Neural cell (in vitro differentiated cells): ENCODE results near the gene ARHGAP24. TPM values are rescaled to one million over a fixed set of nuclear protein-coding genes. Genes with fewer than 3 reads are reported as not detected.

ENCODE experiments used
- H2AFZ ChIP-seq: fragments of 200-600, 300-800 bp; sonication (generic), shearing (Covaris generic); 2 replicates; pipeline ENCODE4 v1.6.0; 2014; ENCODE audit warnings: low read depth, mild to moderate bottlenecking, antibody characterized with exemption, low read length, moderate library complexity
- H3F3A ChIP-seq: fragments of 200-600 bp; shearing (Covaris generic); 2 replicates; pipeline ENCODE4 v1.6.1; 2016; ENCODE audit warnings: mild to moderate bottlenecking, moderate library complexity, mixed read lengths, antibody characterized with exemption, low read length; ENCODE audit not compliant: insufficient read depth, poor library complexity, severe bottlenecking
- H3K27ac ChIP-seq: fragments of 200-600, 300-800 bp; sonication (generic), shearing (Covaris generic); 2 replicates; pipeline ENCODE4 v1.5.1; 2014; ENCODE audit warnings: mild to moderate bottlenecking, low read length, moderate library complexity
- H3K27me3 ChIP-seq: fragments of 300-800, 200-600 bp; sonication (generic), shearing (Covaris generic); 2 replicates; pipeline ENCODE4 v1.6.0; 2014; ENCODE audit warnings: mild to moderate bottlenecking, low read depth, low read length, moderate library complexity; ENCODE audit not compliant: insufficient read depth
- H3K36me3 ChIP-seq: fragments of 300-800, 200-600 bp; sonication (generic), shearing (Covaris generic); 2 replicates; pipeline ENCODE4 v1.5.1; 2014; ENCODE audit warnings: mild to moderate bottlenecking, antibody characterized with exemption, low read length, moderate library complexity; ENCODE audit not compliant: insufficient read depth
- H3K4me2 ChIP-seq: fragments of 300-800, 200-600 bp; sonication (generic), shearing (Covaris generic); 2 replicates; pipeline ENCODE4 v1.6.0; 2014; ENCODE audit warnings: mild to moderate bottlenecking, low read length
- H3K4me3 ChIP-seq: fragments of 300-800, 200-600 bp; sonication (generic), shearing (Covaris generic); 2 replicates; pipeline ENCODE4 v1.5.1; 2014; ENCODE audit warnings: mild to moderate bottlenecking, low read length, moderate library complexity
- H3K79me2 ChIP-seq: fragments of 200-600 bp; shearing (Covaris generic); replicated peaks from 2 replicates; pipeline ENCODE4 v1.6.0; 2014; ENCODE audit warnings: mild to moderate bottlenecking, low read length, moderate library complexity; ENCODE audit not compliant: insufficient read depth
- H3K9ac ChIP-seq: fragments of 300-800, 200-600 bp; sonication (generic), shearing (Covaris generic); 2 replicates; pipeline ENCODE4 v1.6.1; 2016; ENCODE audit warnings: mild to moderate bottlenecking, low read length, mixed read lengths
- H3K9me2 ChIP-seq: fragments of 200-600 bp; shearing (Covaris generic); 2 replicates; pipeline ENCODE4 v1.6.1; 2016; ENCODE audit warnings: mild to moderate bottlenecking, low read length, mixed read lengths; ENCODE audit not compliant: insufficient read depth
- H3K9me3 ChIP-seq: fragments of 200-600, 300-800 bp; sonication (generic), shearing (Covaris generic); 2 replicates; pipeline ENCODE4 v1.6.1; 2016; ENCODE audit warnings: mild to moderate bottlenecking, mixed run types, low read length, moderate library complexity, mixed read lengths
- H4K20me1 ChIP-seq: fragments of 200-600 bp; shearing (Covaris generic); 2 replicates; pipeline ENCODE4 v1.6.1; 2016; ENCODE audit warnings: mild to moderate bottlenecking, mixed run types; ENCODE audit not compliant: insufficient read depth
- CTCF ChIP-seq: fragments of 450-650 bp; IDR thresholded peaks from 2 replicates; pipeline ENCODE4 v1.5.1; 2014; ENCODE audit warnings: antibody characterized with exemption, mild to moderate bottlenecking, moderate library complexity; ENCODE audit not compliant: poor library complexity, severe bottlenecking
- EP300 ChIP-seq: fragments of 450-650 bp; conservative IDR thresholded peaks from 2 replicates; pipeline ENCODE4 v1.6.1; 2014; ENCODE audit warnings: antibody characterized with exemption, mild to moderate bottlenecking, moderate library complexity; ENCODE audit not compliant: poor library complexity, severe bottlenecking
- EZH2 ChIP-seq: fragments of 200-600, 300-800 bp; shearing (Covaris generic), sonication (generic); IDR thresholded peaks from 2 replicates; pipeline ENCODE4 v1.6.1; 2014; ENCODE audit warnings: antibody characterized with exemption, low read length, borderline replicate concordance, mild to moderate bottlenecking; ENCODE audit not compliant: insufficient read depth, poor library complexity, severe bottlenecking
- MXI1 ChIP-seq: fragments of 450-650 bp; conservative IDR thresholded peaks from 2 replicates; pipeline ENCODE4 v1.6.1; 2014; ENCODE audit warnings: antibody characterized with exemption, mild to moderate bottlenecking; ENCODE audit not compliant: poor library complexity, severe bottlenecking
- POLR2AphosphoS5 ChIP-seq: IDR thresholded peaks from 2 replicates; pipeline ENCODE4 v1.6.1; 2012
- RAD21 ChIP-seq: fragments of 450-650 bp; conservative IDR thresholded peaks from 2 replicates; pipeline ENCODE4 v1.6.1; 2014; ENCODE audit warnings: antibody characterized with exemption, mild to moderate bottlenecking, moderate library complexity
- REST ChIP-seq: IDR thresholded peaks from 2 replicates; pipeline ENCODE4 v1.6.1; 2012; ENCODE audit warnings: borderline replicate concordance
- SMC3 ChIP-seq: fragments of 450-650 bp; conservative IDR thresholded peaks from 2 replicates; pipeline ENCODE4 v1.6.1; 2014; ENCODE audit warnings: antibody characterized with exemption, mild to moderate bottlenecking, moderate library complexity; ENCODE audit not compliant: poor library complexity
- TAF1 ChIP-seq: IDR thresholded peaks from 2 replicates; pipeline ENCODE4 v1.6.1; 2012; ENCODE audit warnings: low read depth
- polyA plus RNA-seq: library from polyadenylated mRNA; depleted of rRNA; stranded (reverse); fragments of >200 nt; gene quantifications from 2 replicates; pipeline ENCODE4 v1.2.3, GENCODE V29; 2014

The ARHGAP24 gene
- polyA plus RNA-seq, 1 donor from 2014 or later = 2.9 TPM

- no peak overlapping the region for H3K4me2 ChIP-seq
- no peaks in the 10 kb centered on the region for H3F3A ChIP-seq
- H3K9me2 ChIP-seq = no peaks in the 10 kb centered on the region
- H2AFZ ChIP-seq = no peak overlapping the region
- no peak overlapping the region for H3K9ac ChIP-seq
- no peak for TF ChIP-seq RAD21
- TF ChIP-seq TAF1 = no peak
- no peak for TF ChIP-seq SMC3
- TF ChIP-seq EP300 = no peak
- no peak for TF ChIP-seq CTCF
- no peak for TF ChIP-seq EZH2
- TF ChIP-seq REST = no peak
- H3K9me3 ChIP-seq = no peaks in the 10 kb centered on the region
- no peak overlapping the region for H3K27ac ChIP-seq
- no peaks in the 10 kb centered on the region for H4K20me1 ChIP-seq
- no peak overlapping the region for H3K4me3 ChIP-seq
- no peaks in the 10 kb centered on the region for H3K36me3 ChIP-seq
- H3K79me2 ChIP-seq = no peaks in the 10 kb centered on the region
- no peaks in the 10 kb centered on the region for H3K27me3 ChIP-seq
These were observed 56.8 kb downstream of the ARHGAP24 start for GRCh38 chr4:85531560-85532341.

- Histone ChIP-seq H2AFZ (no peak overlapping the region), H3K79me2 (no peaks in the 10 kb centered on the region)
These were observed 59.2 kb downstream of the ARHGAP24 start for GRCh38 chr4:85534120-85534519.

More at GRCh38 chr4:85534120-85534519, 59.2 kb downstream of the ARHGAP24 start:
- Histone ChIP-seq H4K20me1 (no peaks in the 10 kb centered on the region), H3K27me3 (no peaks in the 10 kb centered on the region), H3K9ac (no peak overlapping the region), H3K27ac (no peak overlapping the region), H3F3A (no peaks in the 10 kb centered on the region), H3K36me3 (no peaks in the 10 kb centered on the region), H3K9me2 (no peaks in the 10 kb centered on the region), H3K9me3 (no peaks in the 10 kb centered on the region), H3K4me2 (no peak overlapping the region), H3K4me3 (no peak overlapping the region)
- no peak for TF ChIP-seq REST
- TF ChIP-seq TAF1 = no peak
- TF ChIP-seq RAD21 = no peak
- no peak for TF ChIP-seq MXI1
- TF ChIP-seq POLR2AphosphoS5 = no peak
- TF ChIP-seq EZH2 = no peak
- TF ChIP-seq EP300 = no peak
- no peak for TF ChIP-seq SMC3
- no peak for TF ChIP-seq CTCF
